Amniotic epithelial cell (primary cell): Measurements from ENCODE around the gene NDEL1.

Source experiments
- DNase-seq: peaks from one replicate; pipeline ENCODE4 v3.0.0-alpha.2; 2010; ENCODE audit warnings: low read depth

The NDEL1 gene

DNA sequence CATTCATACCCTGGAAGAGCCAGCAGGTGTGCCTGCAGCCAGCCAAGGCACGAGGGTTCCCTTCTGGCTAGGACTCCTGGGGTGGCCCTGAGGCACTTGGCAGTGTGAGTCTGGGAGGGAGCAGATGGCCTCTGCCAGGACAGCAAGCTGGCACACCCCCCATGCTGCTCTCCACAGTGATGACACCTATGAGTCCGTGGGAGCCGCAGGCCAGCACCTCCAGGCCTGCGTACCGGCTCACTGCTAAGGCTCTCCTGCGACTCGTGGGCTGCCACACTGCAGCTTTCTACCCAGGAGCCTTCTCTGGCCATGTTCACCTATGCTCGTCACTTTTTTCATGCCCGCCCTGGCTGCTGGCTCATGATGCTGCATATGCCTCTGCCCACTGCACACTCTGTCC lies 68.1 kb downstream of the NDEL1 start:
- no peak for DNase-seq

DNA sequence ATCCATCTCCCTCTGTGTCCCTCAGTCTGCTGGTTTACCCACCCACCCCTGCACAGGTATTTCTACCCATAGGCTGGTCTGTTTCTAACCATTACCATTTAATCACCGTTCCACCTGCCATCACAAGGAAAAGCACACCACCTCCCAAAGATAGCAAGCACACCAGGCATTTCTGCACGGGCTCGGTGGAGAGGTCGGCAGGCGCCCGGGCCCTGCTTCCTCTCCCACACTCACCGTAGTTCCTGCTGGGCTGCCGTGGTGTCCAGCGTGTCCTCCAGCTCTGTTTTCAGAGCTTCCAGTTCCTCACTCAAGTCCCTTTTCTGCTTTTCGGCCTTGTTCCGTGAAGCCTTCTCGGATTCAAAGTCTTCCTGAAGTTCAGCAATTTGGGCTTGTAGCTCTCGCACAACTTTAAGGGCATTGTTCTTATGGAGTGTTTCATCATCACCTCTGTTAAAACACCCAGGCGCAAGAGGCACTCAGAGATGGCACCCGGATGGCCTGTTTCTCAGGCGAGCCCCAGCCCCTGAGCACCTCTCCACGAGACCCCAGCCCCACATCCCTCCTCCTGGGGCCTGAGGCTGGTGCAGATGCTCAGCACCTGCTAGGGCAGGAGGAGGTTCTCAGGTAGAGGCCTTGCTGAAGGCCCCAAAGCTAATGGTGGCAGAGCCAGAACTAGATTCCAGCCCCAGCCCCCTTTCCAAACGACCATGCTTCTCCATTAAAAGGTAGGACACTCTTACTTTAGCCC lies 69.0 kb downstream of the NDEL1 start:
- DNase-seq, result no peak

DNA sequence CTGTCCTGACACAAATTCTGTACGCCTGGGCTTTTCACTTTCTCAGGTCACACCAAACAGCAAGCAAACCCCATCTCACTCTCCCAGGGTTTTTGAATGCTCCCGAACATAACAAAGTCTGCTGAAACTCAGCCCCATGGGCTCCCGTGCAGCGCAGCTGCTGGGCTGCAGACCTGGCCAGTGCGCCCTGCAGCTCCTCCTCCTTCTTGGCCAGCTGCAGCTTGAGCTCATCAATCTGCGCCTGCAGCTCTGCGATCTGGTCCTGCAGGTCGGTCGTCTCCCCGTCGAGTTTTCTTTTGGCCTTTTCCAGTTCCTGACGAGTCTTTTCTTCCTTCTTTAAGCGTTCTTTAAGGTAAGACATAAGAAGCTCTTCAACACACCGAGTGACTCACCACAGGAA lies 70.5 kb downstream of the NDEL1 start:
- no peak for DNase-seq

DNA sequence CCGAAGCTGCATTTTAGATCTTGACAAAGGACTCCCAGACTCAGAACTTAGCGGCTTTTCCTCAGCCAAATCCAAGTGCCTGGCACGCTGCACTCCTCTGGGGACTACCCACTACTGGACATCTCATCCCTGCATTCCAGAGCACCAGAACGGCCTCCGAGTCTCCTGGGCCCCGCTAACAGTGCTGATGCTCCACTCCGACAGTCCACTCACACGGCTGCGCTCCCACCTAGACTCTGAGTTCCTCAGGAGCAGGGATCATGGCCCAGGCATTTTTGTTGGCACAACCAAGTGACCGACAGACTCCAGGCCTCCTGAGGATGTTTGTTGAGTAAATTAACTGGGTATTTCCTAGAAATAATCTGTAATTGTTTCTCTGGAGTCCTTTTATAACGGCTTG lies 79.1 kb downstream of the NDEL1 start:
- DNase-seq, result no peak
